ENCODE measurements around the gene NUFIP1.
"Not testable (repeated sequence)": the region's sequence is repeated elsewhere in the genome, so short reads cannot be mapped to it uniquely, and the experiment has no call there.

Gene NUFIP1

DNA sequence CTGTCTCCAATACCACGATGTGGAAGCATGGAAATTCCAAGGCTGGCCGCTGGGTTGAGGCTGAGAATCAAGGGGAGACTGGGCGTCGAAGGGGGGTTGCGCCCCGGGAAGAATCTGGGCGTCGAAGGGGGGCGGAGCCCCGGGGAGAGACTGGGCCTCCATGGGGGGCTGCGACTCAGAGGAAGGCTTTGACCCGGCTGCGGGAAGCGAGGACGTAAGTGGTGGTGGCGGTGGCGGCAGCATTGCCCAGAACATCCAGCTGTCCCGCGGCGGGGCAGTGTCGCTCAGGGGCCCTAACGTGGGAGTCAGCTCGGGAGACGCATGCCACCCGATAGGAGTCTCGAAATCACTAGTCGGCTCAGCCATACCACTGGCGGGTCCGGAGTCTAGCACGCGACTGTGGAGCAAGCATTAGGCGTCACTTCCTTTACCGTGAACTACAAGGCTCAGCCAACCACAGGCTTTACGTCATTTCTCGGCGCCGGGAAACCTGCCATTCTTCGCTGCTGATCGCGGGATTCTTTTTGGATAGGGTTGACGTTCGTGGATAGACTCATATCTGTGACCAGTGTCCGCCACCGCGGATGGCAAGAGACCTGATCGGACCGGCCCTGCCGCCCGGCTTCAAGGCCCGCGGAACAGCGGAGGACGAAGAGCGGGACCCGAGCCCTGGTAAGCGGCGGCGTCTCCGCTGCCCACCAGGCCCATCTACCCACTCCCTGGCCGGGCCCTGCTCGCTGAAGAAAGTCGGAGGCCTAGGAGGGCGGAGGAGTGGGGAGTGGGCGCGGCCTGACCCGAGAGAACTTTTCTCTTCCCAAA is at the start of gene NUFIP1, which contains the start of gene GPALPP1:
Gene NUFIP1 (minus strand): TSS at position 401 of the 819 bp plus-strand sequence. CDS start 35 bp downstream, at position 366.
Gene GPALPP1 (plus strand): TSS at position 468 of the 819 bp plus-strand sequence. CDS start 117 bp downstream, at position 585.
- peak; percentile 90 for DNase-seq (ENCODE audit: low read depth)

DNA sequence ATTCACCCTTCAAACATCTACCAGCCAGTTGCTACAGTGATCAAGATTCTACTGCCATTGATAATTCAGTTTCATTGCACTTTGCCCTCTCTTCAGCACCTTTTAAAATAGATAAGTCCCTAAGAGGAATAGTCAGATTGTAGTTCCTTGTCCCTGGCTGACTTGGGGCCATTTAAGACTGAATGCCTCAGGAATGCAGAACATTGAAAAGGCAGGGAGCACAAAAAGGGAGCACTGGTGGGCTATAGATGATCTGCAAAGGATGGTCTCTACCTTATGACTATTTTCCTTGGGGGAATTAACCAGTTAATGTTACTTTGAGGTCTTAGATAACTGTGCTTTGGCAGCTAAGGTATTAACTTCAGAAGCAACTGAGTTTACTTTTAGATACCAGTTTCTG is 46.9 kb upstream of the NUFIP1 start:
- DNase-seq (ENCODE audit: low read depth): no peak

DNA sequence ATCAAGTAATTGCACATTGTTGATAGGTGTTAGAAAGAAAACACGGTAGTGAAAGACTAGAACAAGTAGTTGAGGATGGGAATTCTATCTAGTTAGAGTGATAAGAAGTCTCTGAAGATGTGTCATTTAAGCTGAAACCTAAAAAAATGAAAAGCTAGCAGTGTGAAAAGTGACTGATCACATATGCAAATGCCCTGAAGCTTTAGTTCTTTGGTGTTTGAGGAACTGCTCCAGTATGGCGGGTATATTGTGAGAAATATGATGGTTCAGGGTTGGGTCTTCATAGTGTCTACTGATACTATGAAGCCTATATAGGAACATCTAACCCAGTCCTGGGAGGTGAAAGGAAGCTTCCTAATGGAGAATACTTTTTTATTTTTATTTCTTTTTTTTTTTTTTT is 45.1 kb upstream of the NUFIP1 start:
- DNase-seq (ENCODE audit: low read depth): no peak

DNA sequence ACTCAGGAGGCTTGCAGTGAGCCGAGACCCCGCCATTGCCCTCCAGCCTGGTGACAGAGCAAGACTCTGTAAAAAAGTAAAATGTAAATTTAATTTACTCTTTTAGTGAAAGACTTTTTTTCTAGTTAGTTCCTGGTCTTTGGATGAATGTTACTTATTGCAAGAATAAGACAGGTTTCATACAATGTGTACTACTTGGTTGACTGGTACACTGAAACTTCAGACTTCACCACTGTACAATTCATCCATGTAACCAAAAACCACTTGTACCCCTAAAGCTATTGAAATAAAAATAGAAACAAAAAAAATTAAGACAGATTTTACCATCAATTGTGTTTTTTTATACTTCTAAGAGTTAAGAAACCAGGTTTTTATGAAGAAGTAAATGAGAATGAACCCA is 35.6 kb upstream of the NUFIP1 start:
- DNase-seq (ENCODE audit: low read depth): no peak

DNA sequence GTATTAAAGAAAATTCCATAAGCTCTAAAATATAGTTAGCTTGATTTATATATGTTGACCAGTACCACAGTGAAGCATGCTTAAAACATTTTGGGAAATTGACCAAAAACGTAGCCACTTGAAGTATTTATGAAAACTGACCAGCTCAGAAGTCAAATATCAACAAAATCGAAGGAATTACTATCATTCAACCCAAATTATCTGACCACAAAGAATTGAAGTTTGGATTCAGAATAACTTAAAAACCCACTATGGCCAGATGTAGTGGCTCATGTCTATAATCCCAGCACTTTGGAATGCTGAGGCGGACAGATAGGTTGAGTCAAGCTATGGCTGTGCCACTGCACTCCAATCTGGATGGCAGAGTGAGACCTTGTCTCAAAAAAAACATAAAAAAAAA is 32.0 kb upstream of the NUFIP1 start:
- DNase-seq (ENCODE audit: low read depth): no peak

DNA sequence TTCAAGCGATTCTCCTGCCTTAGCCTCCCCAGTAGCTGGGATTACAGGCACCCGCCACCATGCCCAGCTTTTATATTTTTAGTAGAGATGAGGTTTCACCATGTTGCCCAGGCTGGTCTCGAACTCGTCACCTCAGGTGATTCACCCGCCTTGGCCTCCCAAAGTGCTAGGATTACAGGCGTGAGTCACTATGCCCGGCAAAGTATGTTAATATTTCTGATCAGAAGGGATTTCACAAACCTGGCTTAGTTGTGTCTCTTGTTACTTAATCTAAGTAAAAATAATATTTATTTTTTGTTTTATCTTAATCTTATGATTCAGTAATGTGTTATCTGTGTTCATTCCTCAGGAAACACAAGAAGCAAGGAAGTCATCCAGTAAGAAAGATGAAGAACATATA is 30.7 kb upstream of the NUFIP1 start:
- not testable (repeated sequence) for DNase-seq (ENCODE audit: low read depth)

DNA sequence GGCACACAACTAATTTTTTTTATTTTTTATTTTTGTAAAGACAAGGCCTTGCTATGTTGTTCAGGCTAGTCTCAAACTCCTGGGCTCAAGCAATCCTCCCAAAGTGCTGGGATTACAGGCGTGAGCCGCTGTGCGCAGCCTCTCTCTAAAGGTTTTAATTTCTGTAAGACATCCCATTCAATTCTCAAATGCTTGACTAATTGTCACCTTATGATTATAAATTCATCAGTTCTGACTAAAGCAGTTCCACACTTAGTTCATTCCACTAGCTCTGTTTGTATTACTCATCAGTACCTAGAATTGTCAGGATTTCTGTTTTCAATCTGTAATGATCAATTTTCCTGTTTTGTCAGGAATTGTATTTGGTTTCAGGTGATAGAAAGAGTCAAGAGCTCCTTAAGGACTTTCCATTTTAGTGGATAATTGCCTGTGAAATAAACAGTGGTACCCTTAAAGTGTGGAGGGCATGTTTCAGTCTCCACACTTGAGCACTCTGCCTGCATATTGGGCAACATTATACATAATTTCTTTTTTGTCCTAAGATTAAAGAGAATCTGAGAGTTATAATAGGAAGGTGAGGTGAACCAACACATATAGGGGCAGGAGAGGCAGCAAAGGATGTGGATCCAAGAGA is 27.6 kb upstream of the NUFIP1 start:
- DNase-seq (ENCODE audit: low read depth): no peak

DNA sequence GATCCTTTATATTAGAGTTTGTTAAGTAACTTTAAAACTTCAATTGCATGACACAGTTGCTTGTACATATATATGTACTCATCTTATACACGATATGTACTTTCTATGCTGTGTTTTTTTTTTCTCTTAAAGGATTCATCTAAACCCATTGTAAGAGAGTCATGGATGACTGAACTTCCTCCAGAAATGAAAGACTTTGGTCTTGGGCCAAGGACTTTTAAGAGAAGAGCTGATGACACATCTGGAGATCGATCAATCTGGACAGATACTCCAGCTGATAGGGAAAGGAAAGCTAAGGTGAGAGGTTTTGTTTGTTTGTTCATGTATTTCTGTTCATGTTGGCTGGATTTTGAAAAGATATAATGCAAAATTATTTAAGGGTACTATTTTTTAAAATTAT is 26.0 kb upstream of the NUFIP1 start:
- DNase-seq (ENCODE audit: low read depth): no peak

DNA sequence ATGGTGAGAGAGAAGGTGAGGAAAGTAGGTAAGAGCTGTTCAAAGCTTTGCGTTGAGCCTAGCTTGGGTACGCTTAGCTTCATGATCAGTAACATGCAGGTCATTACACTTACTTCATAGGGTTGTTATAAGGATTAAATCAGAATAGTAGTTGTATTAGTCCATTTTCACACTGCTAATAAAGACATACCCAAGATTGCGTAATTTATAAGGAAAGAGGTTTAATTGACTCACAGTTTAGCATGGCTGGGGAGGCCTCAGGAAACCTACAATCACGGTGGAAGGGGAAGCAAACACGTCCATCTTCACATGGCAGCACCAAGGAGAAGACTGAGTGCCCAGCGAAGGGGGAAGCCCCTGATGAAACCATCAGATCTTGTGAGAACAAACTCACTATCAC is 21.9 kb upstream of the NUFIP1 start:
- DNase-seq (ENCODE audit: low read depth): no peak

DNA sequence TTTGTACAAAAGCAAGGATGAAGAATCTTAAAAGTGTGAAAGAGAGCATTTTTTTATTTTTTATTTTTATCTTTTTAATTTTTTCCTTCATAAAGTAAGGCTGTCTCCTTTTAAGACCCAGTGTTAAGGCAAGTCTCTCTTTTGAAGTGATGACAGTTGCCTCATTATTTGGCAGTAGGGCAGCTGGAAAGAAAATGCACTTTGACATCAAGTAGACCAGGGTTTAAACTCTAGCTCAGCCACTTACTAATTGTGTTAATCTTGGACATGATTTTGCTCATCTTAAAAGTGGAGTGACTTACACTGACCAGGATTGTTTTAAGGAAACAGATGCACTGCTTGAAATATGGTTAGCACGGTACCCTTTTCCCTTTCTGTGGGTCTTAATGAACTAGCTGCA is 18.6 kb upstream of the NUFIP1 start:
- no peak for DNase-seq (ENCODE audit: low read depth)

DNA sequence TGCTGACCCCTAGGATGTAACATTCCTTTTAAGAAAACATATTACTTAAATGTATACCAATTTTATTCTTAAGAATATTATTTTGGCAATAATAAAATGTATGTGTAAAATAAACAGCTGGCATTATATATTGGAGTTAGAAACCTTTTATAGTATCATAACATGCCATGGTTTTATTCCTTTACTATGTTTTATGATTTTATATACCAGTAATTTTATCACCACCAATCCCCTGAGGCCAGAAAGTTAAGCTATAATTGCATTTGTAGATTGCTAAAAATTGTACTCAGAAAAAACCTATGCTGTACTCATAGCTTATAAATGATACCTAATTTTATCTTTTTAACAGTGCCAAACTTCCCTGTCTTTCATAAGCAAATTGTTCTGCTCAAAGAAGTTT is 18.0 kb upstream of the NUFIP1 start:
- DNase-seq (ENCODE audit: low read depth): no peak

DNA sequence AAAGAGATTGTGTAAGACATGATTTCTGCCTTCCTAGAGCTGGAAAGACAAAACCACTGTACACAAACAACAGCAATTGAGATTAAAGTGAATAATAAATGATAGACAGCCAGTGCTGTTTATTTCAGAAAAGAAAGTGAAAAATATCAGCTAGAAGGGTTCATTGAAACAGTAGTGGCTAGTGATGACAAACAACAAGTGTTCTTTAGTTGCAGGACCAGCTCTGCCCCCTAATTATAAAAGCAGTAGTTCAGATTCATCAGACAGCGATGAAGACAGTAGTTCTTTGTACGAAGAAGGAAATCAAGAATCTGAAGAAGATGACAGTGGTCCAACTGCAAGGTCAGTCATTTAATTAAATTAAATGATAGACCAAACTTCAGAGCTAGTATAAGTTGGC is 14.8 kb upstream of the NUFIP1 start:
- no peak for DNase-seq (ENCODE audit: low read depth)

DNA sequence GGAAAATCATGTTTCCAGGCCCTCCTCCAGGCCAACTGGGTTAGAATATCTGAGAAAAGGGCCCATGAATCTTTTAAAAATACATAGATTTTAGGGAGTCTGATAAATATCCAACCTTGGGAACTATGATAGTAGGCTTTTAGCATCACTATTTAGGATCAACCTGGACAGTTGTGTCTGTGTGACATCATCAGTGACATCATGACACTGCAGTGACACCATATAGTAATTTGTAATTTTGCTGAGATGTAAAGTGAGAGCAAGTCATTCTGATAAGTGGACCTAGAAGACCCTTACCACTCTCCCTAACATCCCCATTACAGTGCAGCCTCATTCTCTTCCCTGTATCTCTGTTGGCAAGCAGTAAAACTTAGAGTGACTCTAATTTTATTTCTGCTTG is 14.1 kb upstream of the NUFIP1 start:
- DNase-seq (ENCODE audit: low read depth): no peak

DNA sequence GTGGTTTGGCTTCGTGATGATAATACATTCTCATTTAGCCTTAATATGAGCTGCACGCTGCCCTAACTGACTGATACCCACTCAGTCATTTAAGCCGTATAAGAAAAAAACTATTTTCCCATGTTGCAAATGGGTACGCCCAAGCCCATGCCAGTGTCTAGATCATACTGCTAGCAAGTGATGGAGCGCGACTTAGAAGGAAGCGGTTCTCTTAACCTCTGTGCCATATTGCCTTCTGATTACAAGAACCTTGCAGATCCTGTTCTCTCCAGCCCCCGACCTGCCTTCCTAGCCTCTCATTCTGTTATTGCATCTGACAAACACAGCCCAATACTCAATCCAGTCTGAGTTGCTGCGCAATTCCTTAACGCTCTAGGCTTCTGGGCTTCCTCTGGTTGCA is 670 bp upstream of the NUFIP1 start:
- no peak for DNase-seq (ENCODE audit: low read depth)

DNA sequence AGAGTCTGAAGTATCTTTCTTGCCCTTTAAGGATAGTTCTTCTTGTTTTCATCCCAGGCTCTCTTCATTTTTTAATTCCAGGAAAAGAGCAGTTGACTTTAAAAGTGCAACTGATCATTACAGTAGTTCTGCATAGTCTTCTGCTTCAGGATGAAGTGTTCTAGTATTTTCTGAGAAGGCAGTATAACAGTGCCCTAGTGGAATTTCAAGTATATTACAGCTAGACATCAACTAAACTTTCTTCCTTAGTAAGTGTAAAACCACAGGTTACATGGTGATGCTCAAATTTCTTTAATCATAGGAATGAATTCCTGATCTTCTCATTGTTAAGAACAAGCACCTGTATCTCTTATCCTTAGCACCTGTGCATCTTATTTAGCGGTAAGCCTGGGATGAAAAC is 10.9 kb downstream of the NUFIP1 start:
- no peak for DNase-seq (ENCODE audit: low read depth)

DNA sequence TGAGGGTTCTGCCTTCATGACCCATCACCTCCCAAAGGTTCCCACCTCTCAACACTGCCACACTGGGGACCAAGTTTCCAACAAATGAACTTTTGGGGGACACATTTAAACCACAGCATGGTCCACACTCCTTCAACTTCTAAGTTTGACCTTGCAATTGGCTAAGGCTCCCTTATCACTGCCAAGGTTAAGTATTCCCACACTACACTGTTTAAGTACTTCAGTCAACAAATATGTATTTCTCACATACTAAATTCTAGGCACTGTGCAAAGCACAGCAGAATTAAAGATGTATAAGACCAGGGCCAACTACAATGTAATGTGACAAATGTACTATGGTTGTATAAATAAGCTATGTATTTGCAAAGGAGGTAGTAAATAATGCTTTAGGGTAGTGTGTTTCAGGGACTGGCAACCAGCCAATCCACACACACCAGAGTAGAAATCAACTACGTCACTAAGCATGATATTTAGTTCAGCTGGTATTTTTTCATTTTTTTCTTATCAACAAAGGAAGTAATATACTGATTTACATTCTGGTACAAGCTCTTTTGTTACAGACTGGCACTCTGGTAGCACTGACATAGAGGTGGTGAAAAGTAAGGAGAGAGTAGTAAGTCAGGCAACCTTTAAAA is 12.2 kb downstream of the NUFIP1 start:
- DNase-seq (ENCODE audit: low read depth): no peak

DNA sequence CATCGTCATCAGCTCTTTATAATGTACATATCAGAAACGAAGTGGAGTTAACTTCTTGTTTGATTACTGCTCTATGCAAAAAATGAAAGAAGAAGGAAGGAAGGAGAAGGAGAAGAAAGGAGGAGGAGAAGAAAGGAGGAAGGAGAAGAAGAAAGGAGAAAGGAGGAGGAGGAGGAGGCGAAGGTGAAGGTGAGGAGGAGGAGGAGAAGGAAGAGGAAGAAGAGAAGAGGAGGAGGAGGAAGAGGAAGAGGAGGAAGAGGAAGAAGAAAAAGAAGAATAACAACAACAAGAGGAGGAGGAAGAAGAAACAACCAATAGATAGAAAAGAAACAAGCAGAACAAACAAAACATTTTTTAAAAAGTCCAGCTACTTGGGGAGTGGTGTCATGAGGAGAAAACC is 13.1 kb downstream of the NUFIP1 start:
- no peak for DNase-seq (ENCODE audit: low read depth)

DNA sequence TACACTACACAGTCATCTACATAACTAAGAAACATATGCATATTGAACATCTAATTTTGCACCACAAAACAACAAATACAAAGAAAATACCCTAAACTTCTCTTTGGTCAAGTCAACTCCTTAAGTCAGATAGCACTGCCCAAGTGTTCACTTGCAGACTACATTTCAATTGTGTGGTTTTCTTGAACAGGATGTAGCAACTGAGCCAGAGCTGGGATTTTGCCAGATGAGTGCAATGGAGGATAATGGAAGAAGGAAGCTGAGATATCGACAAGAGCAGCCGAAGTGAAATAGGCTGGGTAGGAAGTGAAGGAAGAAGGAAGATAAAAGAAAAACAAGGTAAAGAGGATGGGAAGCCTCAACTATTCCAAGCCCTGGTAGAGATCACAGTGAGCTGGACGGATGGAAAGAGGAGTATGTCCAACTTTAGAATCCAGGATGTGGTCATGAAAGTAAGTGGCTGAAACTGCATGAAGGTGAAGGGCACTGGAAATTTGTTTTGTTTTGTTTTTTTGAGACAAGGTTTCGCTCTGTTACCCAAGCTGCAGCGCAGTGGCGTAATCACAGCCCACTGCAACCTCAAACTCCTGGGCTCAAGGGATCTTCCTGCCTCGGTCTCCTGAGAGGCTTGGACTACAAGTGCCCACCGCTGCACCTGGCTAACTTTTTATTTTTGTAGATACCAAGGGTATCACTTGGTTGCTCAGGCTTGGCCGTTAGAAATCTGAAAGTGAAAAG is 15.0 kb downstream of the NUFIP1 start:
- DNase-seq (ENCODE audit: low read depth): no peak

DNA sequence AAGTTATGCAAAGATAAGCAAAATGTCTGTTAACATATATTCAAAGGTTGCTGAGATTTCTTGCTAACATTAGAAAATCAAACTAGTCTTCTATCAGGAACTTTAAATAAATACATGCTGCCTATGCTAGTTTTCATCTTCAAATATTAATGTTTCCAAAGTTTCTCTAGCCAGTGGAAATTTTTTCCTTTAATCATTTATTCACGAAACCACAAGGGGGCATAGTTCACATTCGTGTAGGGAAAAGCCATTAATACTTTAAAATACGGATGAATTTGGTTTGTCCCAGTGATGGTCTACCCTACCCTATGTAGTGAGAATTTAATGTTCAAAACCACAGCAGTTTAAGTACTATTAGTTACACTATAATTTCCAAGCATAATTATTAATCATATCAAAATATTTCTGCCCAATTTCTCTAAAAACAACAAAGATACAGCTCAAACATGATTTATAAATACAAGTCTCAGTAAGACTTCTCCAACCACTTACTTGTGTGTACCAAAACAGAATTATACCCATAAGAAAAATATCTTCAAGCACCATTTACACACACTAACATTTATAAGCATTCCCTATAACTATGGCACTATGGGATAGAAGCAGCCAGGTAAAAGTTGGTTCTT is 16.2 kb downstream of the NUFIP1 start:
- DNase-seq (ENCODE audit: low read depth): no peak

DNA sequence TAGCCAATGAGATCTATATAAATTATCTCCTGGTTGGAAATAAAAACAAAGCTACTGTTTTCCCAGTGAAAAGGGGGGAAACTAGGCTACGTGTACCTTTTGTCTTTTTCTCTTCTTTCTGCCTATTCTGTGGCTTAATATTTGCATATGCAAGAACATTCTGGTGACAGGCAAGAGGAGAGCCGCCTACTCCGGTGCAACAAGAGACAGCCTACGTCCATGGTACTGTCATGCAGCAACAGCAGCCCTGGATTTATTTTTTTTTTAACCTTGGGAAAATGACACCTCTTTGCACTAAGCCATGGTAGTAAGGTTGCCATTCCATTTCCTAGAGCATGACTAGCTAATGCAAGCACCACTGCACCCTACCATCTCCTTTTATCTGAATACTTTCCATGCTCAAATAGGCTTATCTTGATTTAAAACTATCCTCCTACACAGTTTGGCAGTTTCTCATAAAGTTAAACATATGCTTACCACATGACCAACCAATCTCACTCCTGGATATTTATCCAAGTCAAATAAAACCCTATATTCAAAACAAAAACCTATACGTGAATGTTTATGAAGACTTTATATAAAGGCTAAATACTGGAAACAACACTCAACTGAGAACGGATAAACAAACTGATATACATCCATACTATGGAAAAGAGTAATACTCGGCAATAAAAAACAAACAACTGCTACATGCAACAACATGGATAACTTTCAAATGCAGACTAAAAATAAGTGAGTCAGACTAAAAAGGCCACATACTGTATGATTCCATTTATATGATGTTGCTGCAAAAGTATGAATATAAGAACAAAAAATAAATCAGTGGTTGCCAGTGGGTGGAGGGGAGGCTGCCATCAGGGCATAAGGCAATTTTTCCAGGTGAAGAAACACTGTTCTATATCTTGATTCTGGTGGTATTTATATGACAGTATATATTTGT is 17.3 kb downstream of the NUFIP1 start:
- no peak for DNase-seq (ENCODE audit: low read depth)
